ENCODE results near the gene SAP30L.

DNA sequence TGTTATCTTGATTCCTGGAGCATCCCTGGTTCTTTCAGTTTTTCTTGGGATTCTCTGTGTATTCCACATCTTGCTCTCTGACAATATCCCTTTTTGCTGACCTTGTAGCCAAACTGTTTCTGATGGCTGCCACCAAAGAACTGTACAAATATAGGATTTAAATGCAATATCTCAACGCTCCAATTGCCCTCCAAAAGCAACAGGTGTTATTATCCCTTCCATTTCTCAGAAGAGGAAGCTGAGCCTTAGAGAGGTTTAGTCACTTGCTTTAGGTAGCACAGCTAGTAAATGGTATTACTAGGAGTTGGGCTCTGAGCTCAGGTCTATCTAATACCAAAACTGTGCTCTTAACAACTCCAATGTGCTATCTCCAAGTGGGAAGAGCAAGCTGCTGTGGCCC, 56.4 kb downstream of the SAP30L start:
- no peak for TF ChIP-seq CTCF (IDR thresholded peaks at IDR 0.05)
- TF ChIP-seq POLR2A (IDR thresholded peaks at IDR 0.05): no peak

Measured in Peyer's patch (tissue), 4 donors.